ENCODE data around the gene CCDC179.

DNA sequence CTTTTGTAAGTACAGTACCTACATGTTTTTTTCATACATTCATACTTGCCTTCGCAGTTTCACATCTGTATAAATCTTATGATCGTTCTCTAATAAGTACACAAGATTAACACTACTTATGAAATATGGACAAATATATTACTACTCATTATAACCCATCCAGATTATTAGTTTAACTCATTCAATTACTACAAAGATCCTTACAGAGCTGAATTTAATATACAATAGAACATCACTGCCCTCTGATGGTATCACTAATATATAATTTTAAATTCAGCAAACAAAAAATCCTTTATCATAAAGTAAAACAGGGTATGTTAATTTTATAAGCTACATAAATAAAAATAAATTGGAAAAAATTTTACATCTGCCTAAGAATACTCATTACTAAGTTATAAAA is 38.1 kb downstream of the CCDC179 start:
- TF ChIP-seq, protein P1, sequence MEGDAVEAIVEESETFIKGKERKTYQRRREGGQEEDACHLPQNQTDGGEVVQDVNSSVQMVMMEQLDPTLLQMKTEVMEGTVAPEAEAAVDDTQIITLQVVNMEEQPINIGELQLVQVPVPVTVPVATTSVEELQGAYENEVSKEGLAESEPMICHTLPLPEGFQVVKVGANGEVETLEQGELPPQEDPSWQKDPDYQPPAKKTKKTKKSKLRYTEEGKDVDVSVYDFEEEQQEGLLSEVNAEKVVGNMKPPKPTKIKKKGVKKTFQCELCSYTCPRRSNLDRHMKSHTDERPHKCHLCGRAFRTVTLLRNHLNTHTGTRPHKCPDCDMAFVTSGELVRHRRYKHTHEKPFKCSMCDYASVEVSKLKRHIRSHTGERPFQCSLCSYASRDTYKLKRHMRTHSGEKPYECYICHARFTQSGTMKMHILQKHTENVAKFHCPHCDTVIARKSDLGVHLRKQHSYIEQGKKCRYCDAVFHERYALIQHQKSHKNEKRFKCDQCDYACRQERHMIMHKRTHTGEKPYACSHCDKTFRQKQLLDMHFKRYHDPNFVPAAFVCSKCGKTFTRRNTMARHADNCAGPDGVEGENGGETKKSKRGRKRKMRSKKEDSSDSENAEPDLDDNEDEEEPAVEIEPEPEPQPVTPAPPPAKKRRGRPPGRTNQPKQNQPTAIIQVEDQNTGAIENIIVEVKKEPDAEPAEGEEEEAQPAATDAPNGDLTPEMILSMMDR (IDR thresholded peaks at IDR 0.05): no peak
- TF ChIP-seq ZFX (IDR thresholded peaks at IDR 0.05; ENCODE audit: borderline replicate concordance): no peak

Measured in 22Rv1 (cell line).